Glutamatergic neuron (in vitro differentiated cells): ENCODE data around the gene HSPG2. TPM values are rescaled to one million over a fixed set of nuclear protein-coding genes. Genes with fewer than 3 reads are reported as not detected.
"Not testable (repeated sequence)": the region's sequence is repeated elsewhere in the genome, so short reads cannot be mapped to it uniquely, and the experiment has no call there.

ENCODE experiments used
- DNase-seq: peaks from one replicate; pipeline ENCODE4 v3.0.0; 2022
- H3K27ac Mint-ChIP-seq: one replicate; pipeline ENCODE4 v1.8.0; 2020; ENCODE audit warnings: mild to moderate bottlenecking, mixed read lengths, inconsistent platforms; ENCODE audit not compliant: unreplicated experiment
- H3K27me3 Mint-ChIP-seq: one replicate; pipeline ENCODE4 v1.8.0; 2020; ENCODE audit warnings: mild to moderate bottlenecking, moderate library complexity, mixed read lengths, inconsistent platforms; ENCODE audit not compliant: unreplicated experiment
- H3K36me3 Mint-ChIP-seq: one replicate; pipeline ENCODE4 v1.8.0; 2020; ENCODE audit warnings: mild to moderate bottlenecking, mixed read lengths, inconsistent platforms; ENCODE audit not compliant: unreplicated experiment
- H3K4me1 Mint-ChIP-seq: one replicate; pipeline ENCODE4 v1.8.0; 2020; ENCODE audit warnings: mild to moderate bottlenecking, low read depth, mixed read lengths, inconsistent platforms; ENCODE audit not compliant: unreplicated experiment
- H3K4me3 Mint-ChIP-seq: one replicate; pipeline ENCODE4 v1.8.0; 2020; ENCODE audit warnings: mild to moderate bottlenecking, mixed read lengths, inconsistent platforms; ENCODE audit not compliant: unreplicated experiment
- H3K9me3 Mint-ChIP-seq: one replicate; pipeline ENCODE4 v1.8.0; 2020; ENCODE audit warnings: mild to moderate bottlenecking, moderate library complexity, mixed read lengths, inconsistent platforms; ENCODE audit not compliant: unreplicated experiment
- CTCF ChIP-seq: fragments of 200-600 bp; sonication (generic); IDR thresholded peaks from one replicate; pipeline ENCODE4 v1.5.0; 2021; ENCODE audit not compliant: partially characterized antibody, unreplicated experiment
- total RNA-seq: library from RNA; stranded (reverse); fragmentation: NEBNext Ultra II Directional; extraction: Animal tissue kit (Norgen Biotek cat#: 25700); gene quantifications from one replicate; pipeline ENCODE4 v1.2.1, GENCODE V29; 2021; ENCODE audit not compliant: unreplicated experiment

HSPG2 gene
- total RNA-seq, 1 donor from 2014 or later = 3.3 TPM

GRCh38 chr1:21972973-21973441, 35.9 kb upstream of the HSPG2 start:
- H3K4me1 Mint-ChIP-seq, H3K36me3 Mint-ChIP-seq, H3K9me3 Mint-ChIP-seq, H3K27me3 Mint-ChIP-seq, H3K27ac Mint-ChIP-seq, DNase-seq, H3K4me3 Mint-ChIP-seq: not testable (repeated sequence)

- H3K27ac Mint-ChIP-seq, H3K27me3 Mint-ChIP-seq, H3K4me1 Mint-ChIP-seq, H3K4me3 Mint-ChIP-seq, DNase-seq, H3K9me3 Mint-ChIP-seq, H3K36me3 Mint-ChIP-seq: not testable (repeated sequence)
These were observed 33.4 kb upstream of the HSPG2 start for GRCh38 chr1:21970523-21970922.

GRCh38 chr1:21969066-21969465, 32.0 kb upstream of the HSPG2 start:
- H3K27ac Mint-ChIP-seq, DNase-seq, H3K27me3 Mint-ChIP-seq, H3K4me1 Mint-ChIP-seq, H3K36me3 Mint-ChIP-seq, H3K4me3 Mint-ChIP-seq, H3K9me3 Mint-ChIP-seq: not testable (repeated sequence)

- H3K4me1 Mint-ChIP-seq, H3K36me3 Mint-ChIP-seq, DNase-seq, H3K27me3 Mint-ChIP-seq, H3K27ac Mint-ChIP-seq, H3K9me3 Mint-ChIP-seq, H3K4me3 Mint-ChIP-seq: not testable (repeated sequence)
These were observed 30.1 kb upstream of the HSPG2 start for GRCh38 chr1:21967216-21967615.

- Mint-ChIP-seq H3K27ac (no peak overlapping the region), H3K36me3 (no peaks in the 10 kb centered on the region), H3K4me3 (no peak overlapping the region), H3K27me3 (peaks cover 2% of the 10 kb centered on the region), H3K9me3 (peaks cover 2% of the 10 kb centered on the region), H3K4me1 (no peaks in the 10 kb centered on the region)
- TF ChIP-seq CTCF = no peak
- no peak for DNase-seq
These were observed 29.3 kb upstream of the HSPG2 start for GRCh38 chr1:21966247-21967000.

- Mint-ChIP-seq H3K36me3 (no peaks in the 10 kb centered on the region), H3K4me1 (no peaks in the 10 kb centered on the region), H3K9me3 (peaks cover 2% of the 10 kb centered on the region), H3K27ac (no peak overlapping the region), H3K4me3 (no peak overlapping the region), H3K27me3 (peaks cover 1% of the 10 kb centered on the region)
- peak; percentile 91 for TF ChIP-seq CTCF
- peak; percentile 86 for DNase-seq
These were observed 26.5 kb upstream of the HSPG2 start for GRCh38 chr1:21963477-21964217.

GRCh38 chr1:21961799-21962198, 24.7 kb upstream of the HSPG2 start:
- TF ChIP-seq CTCF = no peak
- Mint-ChIP-seq H3K27me3 (peaks cover 4% of the 10 kb centered on the region), H3K4me1 (no peaks in the 10 kb centered on the region), H3K36me3 (no peaks in the 10 kb centered on the region), H3K27ac (no peak overlapping the region), H3K4me3 (no peak overlapping the region), H3K9me3 (peaks cover 4% of the 10 kb centered on the region)
- no peak for DNase-seq
